HCT116 (cell line): Measurements from ENCODE around the gene PPIL1.

Source experiments
- CTCF ChIP-seq, 3 experiments: fragments of 200-600 bp in 1 of 3; sonication (generic) in 1 of 3; IDR thresholded peaks in 2 of 3; conservative IDR thresholded peaks in 1 of 3; 2 replicates each; pipeline ENCODE4 v1.5.1; 2012 to 2017; ENCODE audit warnings: low read depth in 2 of 3, low read length in 2 of 3, antibody characterized with exemption in 1 of 3, borderline replicate concordance in 1 of 3, control low read depth in 1 of 3, mild to moderate bottlenecking in 1 of 3, mixed read lengths in 1 of 3, mixed run types in 1 of 3, moderate library complexity in 1 of 3; ENCODE audit not compliant: insufficient read depth in 1 of 3
- EGR1 ChIP-seq: IDR thresholded peaks from 2 replicates; pipeline ENCODE4 v1.6.1; 2012; ENCODE audit warnings: low read depth
- EZH2 ChIP-seq: fragments of 200-600 bp; sonication (generic); IDR thresholded peaks from 2 replicates; pipeline ENCODE4 v1.6.1; 2017; ENCODE audit warnings: antibody characterized with exemption, mixed run types
- MAX ChIP-seq: IDR thresholded peaks from 2 replicates; pipeline ENCODE4 v1.6.1; 2012
- POLR2A ChIP-seq: IDR thresholded peaks from 2 replicates; pipeline ENCODE4 v1.7.0; 2011; ENCODE audit warnings: borderline replicate concordance; ENCODE audit not compliant: insufficient read depth, insufficient read length; ENCODE audit errors: extremely low read depth
- POLR2AphosphoS5 ChIP-seq: IDR thresholded peaks from 2 replicates; pipeline ENCODE4 v1.6.1; 2011; ENCODE audit warnings: mild to moderate bottlenecking, low read depth, low read length, moderate library complexity
- REST ChIP-seq: IDR thresholded peaks from 2 replicates; pipeline ENCODE4 v1.6.1; 2012; ENCODE audit warnings: low read depth
- SIN3A ChIP-seq: IDR thresholded peaks from 2 replicates; pipeline ENCODE4 v1.6.1; 2012; ENCODE audit warnings: low read depth
- SRF ChIP-seq: IDR thresholded peaks from 2 replicates; pipeline ENCODE4 v1.6.1; 2012; ENCODE audit warnings: low read depth
- ZFX ChIP-seq: fragments of 450-650 bp; IDR thresholded peaks from 2 replicates; pipeline ENCODE4 v1.6.1; 2017
- TF ChIP-seq, protein P1 (sequence below): IDR thresholded peaks from 2 replicates; pipeline ENCODE4 v1.6.1; 2012

DNA sequence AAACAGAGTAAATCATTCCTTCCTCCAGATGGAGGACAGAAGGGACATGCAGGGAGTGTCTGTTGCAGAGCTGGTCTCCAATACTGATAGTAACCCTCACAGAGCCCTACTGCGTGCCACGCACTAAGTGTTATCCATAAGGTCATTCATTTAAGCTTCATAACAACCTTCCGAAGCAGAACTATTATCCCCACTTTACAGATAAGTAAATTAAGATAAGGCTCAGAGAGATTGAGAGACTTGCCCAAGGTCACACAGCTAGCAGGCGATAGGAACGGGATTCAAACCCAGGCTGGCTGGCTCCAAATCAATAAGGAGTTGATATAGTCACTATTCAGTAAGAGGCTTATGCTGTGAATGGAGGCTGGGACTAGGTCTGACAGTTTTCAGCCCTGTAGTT lies 66.0 kb downstream of the PPIL1 start:
- TF ChIP-seq CTCF (IDR thresholded peaks at IDR 0.05 in 2 of 3, conservative IDR thresholded peaks at IDR 0.05 in 1 of 3; ENCODE audit: borderline replicate concordance in 1 of 3, insufficient read depth in 1 of 3, low read depth in 2 of 3, low read length in 2 of 3) (no peak), POLR2A (no peak), SRF (no peak), SIN3A (no peak), ZFX (no peak), REST (no peak), EGR1 (no peak), POLR2AphosphoS5 (no peak), MAX (no peak), EZH2 (no peak)
- TF ChIP-seq, protein P1, sequence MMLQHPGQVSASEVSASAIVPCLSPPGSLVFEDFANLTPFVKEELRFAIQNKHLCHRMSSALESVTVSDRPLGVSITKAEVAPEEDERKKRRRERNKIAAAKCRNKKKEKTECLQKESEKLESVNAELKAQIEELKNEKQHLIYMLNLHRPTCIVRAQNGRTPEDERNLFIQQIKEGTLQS = no peak
